Activated CD4-positive, alpha-beta T cell treated with anti-CD3 and anti-CD28 coated beads for 48 hours (primary cell): ENCODE data around the gene SLC41A3.

Experiments used
- DNase-seq: peaks from one replicate; pipeline ENCODE4 v3.0.0-alpha.2; 2020

The SLC41A3 gene

GRCh38 chr3:126119008-126119675 is 35.2 kb upstream of the SLC41A3 start:
- DNase-seq: no peak

GRCh38 chr3:126118591-126118990 is 34.7 kb upstream of the SLC41A3 start:
- DNase-seq: peak; percentile 0

GRCh38 chr3:126117786-126118185 is 33.9 kb upstream of the SLC41A3 start:
- DNase-seq: no peak

- DNase-seq: no peak
These were observed 33.3 kb upstream of the SLC41A3 start for GRCh38 chr3:126117212-126117611.

GRCh38 chr3:126116526-126116925 is 32.6 kb upstream of the SLC41A3 start:
- no peak for DNase-seq

GRCh38 chr3:126114443-126115386 is 30.8 kb upstream of the SLC41A3 start:
- DNase-seq: no peak

GRCh38 chr3:126113733-126114442 is 30.0 kb upstream of the SLC41A3 start:
- peak; percentile 19 for DNase-seq

- no peak for DNase-seq
These were observed 29.3 kb upstream of the SLC41A3 start for GRCh38 chr3:126113238-126113555.

- no peak for DNase-seq
These were observed 28.8 kb upstream of the SLC41A3 start for GRCh38 chr3:126112531-126113237.

GRCh38 chr3:126111566-126112475 is 27.9 kb upstream of the SLC41A3 start:
- no peak for DNase-seq

- DNase-seq: no peak
These were observed 27.2 kb upstream of the SLC41A3 start for GRCh38 chr3:126111126-126111551.

- DNase-seq: no peak
These were observed 26.7 kb upstream of the SLC41A3 start for GRCh38 chr3:126110431-126111125.

GRCh38 chr3:126109880-126110235 is 25.9 kb upstream of the SLC41A3 start:
- no peak for DNase-seq

- no peak for DNase-seq
These were observed 25.4 kb upstream of the SLC41A3 start for GRCh38 chr3:126109146-126109879.

GRCh38 chr3:126108676-126109050 is 24.7 kb upstream of the SLC41A3 start:
- no peak for DNase-seq

GRCh38 chr3:126107957-126108675 is 24.2 kb upstream of the SLC41A3 start:
- DNase-seq: no peak

- no peak for DNase-seq
These were observed 23.4 kb upstream of the SLC41A3 start for GRCh38 chr3:126107203-126107939.

GRCh38 chr3:126106336-126107202 is 22.6 kb upstream of the SLC41A3 start:
- no peak for DNase-seq
